HG03039 (cell line): Measurements from ENCODE around the gene RAB6A.
"Not testable (repeated sequence)": the region's sequence is repeated elsewhere in the genome, so short reads cannot be mapped to it uniquely, and the experiment has no call there.

Experiments
- ATAC-seq: cut with Tn5 transposase; IDR thresholded peaks from one replicate; pipeline ENCODE4 v1.9.1; 2021; ENCODE audit warnings: mild to moderate bottlenecking, moderate library complexity; ENCODE audit not compliant: unreplicated experiment

RAB6A gene

GRCh38 chr11:73760679-73761402 is at the start of gene RAB6A:
Gene RAB6A, minus strand, starts transcription at chr11:73761074. Its CDS starts 439 bp downstream, at chr11:73760635.
- ATAC-seq, result peak; percentile 85

GRCh38 chr11:73810637-73811036 is 49.8 kb upstream of the RAB6A start:
- no peak for ATAC-seq

GRCh38 chr11:73808052-73808451 is 47.2 kb upstream of the RAB6A start:
- ATAC-seq, result no peak

GRCh38 chr11:73804712-73805111 is 43.8 kb upstream of the RAB6A start:
- ATAC-seq, result no peak

GRCh38 chr11:73801136-73801535 is 40.3 kb upstream of the RAB6A start:
- ATAC-seq, result no peak

- ATAC-seq, result no peak
Measured at GRCh38 chr11:73800276-73800806, 39.5 kb upstream of the RAB6A start.

- ATAC-seq, result no peak
Measured at GRCh38 chr11:73797457-73797856, 36.6 kb upstream of the RAB6A start.

GRCh38 chr11:73795925-73796632 is 35.2 kb upstream of the RAB6A start:
- ATAC-seq, result no peak

- ATAC-seq, result no peak
Measured at GRCh38 chr11:73792584-73792983, 31.7 kb upstream of the RAB6A start.

- ATAC-seq, result no peak
Measured at GRCh38 chr11:73789279-73789670, 28.4 kb upstream of the RAB6A start.

GRCh38 chr11:73787643-73788558 is 27.0 kb upstream of the RAB6A start, which contains the start of gene MRPL48:
Gene MRPL48, plus strand, starts transcription at chr11:73787874. Its CDS starts 98 bp downstream, at chr11:73787972.
- peak; percentile 86 for ATAC-seq

GRCh38 chr11:73787051-73787642 is 26.3 kb upstream of the RAB6A start:
- no peak for ATAC-seq

GRCh38 chr11:73785467-73785866 is 24.6 kb upstream of the RAB6A start:
- not testable (repeated sequence) for ATAC-seq

GRCh38 chr11:73784734-73785133 is 23.9 kb upstream of the RAB6A start:
- ATAC-seq, result no peak

GRCh38 chr11:73784080-73784634 is 23.3 kb upstream of the RAB6A start:
- no peak for ATAC-seq

GRCh38 chr11:73783483-73784020 is 22.7 kb upstream of the RAB6A start:
- no peak for ATAC-seq

GRCh38 chr11:73781303-73781702 is 20.4 kb upstream of the RAB6A start:
- no peak for ATAC-seq

GRCh38 chr11:73779084-73779902 is 18.4 kb upstream of the RAB6A start:
- peak; percentile 97 for ATAC-seq

GRCh38 chr11:73770811-73771210 is 9.9 kb upstream of the RAB6A start:
- ATAC-seq, result not testable (repeated sequence)
